Liver (tissue), 3 donors: ENCODE results near the gene TEAD2.

Experiments used
- SP1 ChIP-seq: IDR thresholded peaks from 2 replicates; pipeline ENCODE4 v1.6.1; 2018; ENCODE audit warnings: antibody characterized with exemption, mild to moderate bottlenecking
- TAF1 ChIP-seq: conservative IDR thresholded peaks from 2 replicates; pipeline ENCODE4 v1.6.1; 2016; ENCODE audit warnings: antibody characterized with exemption, mild to moderate bottlenecking
- TF ChIP-seq, protein P1 (sequence below): fragments of 150-350 bp; IDR thresholded peaks from 2 replicates; pipeline ENCODE4 v1.5.1; 2017; ENCODE audit warnings: improper control_type of control experiment, low read depth, low read length; ENCODE audit not compliant: missing input control
- TF ChIP-seq, protein P2 (sequence below): IDR thresholded peaks from 2 replicates; pipeline ENCODE4 v1.6.1; 2016; ENCODE audit warnings: antibody characterized with exemption
- donor health status: healthy.
- donor health status: healthy.

DNA sequence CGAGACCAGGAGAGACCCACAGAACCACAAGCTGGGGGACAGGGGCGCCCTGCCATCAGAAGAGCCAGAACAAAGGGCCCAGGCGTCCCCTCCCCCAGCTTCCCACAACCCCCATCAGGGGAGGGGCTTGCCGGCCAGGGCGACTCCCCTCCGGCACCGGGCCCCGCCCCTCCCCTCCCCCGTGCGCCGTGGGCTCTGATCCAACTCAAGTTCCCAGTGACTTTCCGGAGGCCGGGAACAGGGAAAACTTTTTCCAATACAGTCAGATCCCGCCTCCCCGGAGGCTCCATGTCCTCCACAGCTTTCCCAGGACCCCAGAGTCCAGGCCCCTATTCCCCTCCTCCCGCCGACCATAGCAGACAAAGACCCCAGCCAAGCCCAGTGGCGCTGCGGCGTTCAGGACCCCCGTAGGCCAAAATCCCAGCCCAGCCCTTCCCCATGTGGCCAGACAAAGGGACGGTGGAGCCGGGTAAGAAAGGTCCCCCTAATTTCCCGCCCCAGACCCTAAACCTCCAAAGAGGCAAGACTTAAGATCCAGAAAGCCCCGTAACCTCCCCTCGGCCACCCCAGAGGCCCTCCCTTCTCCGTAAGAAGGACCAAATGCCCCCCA lies 673 bp downstream of the TEAD2 start:
- TF ChIP-seq, protein P1, sequence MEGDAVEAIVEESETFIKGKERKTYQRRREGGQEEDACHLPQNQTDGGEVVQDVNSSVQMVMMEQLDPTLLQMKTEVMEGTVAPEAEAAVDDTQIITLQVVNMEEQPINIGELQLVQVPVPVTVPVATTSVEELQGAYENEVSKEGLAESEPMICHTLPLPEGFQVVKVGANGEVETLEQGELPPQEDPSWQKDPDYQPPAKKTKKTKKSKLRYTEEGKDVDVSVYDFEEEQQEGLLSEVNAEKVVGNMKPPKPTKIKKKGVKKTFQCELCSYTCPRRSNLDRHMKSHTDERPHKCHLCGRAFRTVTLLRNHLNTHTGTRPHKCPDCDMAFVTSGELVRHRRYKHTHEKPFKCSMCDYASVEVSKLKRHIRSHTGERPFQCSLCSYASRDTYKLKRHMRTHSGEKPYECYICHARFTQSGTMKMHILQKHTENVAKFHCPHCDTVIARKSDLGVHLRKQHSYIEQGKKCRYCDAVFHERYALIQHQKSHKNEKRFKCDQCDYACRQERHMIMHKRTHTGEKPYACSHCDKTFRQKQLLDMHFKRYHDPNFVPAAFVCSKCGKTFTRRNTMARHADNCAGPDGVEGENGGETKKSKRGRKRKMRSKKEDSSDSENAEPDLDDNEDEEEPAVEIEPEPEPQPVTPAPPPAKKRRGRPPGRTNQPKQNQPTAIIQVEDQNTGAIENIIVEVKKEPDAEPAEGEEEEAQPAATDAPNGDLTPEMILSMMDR, result no peak
- TF ChIP-seq, protein P2, sequence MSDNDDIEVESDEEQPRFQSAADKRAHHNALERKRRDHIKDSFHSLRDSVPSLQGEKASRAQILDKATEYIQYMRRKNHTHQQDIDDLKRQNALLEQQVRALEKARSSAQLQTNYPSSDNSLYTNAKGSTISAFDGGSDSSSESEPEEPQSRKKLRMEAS, result no peak
- TF ChIP-seq SP1, result peak; percentile 68
- peak; percentile 27 for TF ChIP-seq TAF1
